ENCODE measurements around the gene PUDP. TPM values are rescaled to one million over a fixed set of nuclear protein-coding genes. Genes with fewer than 3 reads are reported as not detected.

PUDP gene
- total RNA-seq, 2 donors from 2014 or later: 26.4 to 39.0 TPM

Other genes with a start within 250 kb of the PUDP start
- gene STS, start 441 bp downstream of the PUDP start, total RNA-seq: 1 to 10 TPM; 2.4 to 3.1 TPM